Activated naive CD4-positive, alpha-beta T cell treated with anti-CD3 and anti-CD28 coated beads for 36 hours (primary cell): Measurements from ENCODE around the gene NETO2. TPM values are rescaled to one million over a fixed set of nuclear protein-coding genes. Genes with fewer than 3 reads are reported as not detected.

Experiments
- CTCF ChIA-PET: fragments of 350-600 bp; sonication (Branson Sonifier 250); formaldehyde crosslinking; loops from one replicate; lab custom pipeline; 2021; ENCODE audit warnings: antibody characterized with exemption; lab: Charles Lee
- DNase-seq: peaks from one replicate; pipeline ENCODE4 v3.0.0-alpha.2; 2020
- H3K27ac Mint-ChIP-seq: one replicate; pipeline ENCODE4 v1.8.0; 2021; ENCODE audit warnings: mild to moderate bottlenecking, mixed read lengths
- H3K27me3 Mint-ChIP-seq: one replicate; pipeline ENCODE4 v1.8.0; 2021; ENCODE audit warnings: low read depth, mixed read lengths
- H3K36me3 Mint-ChIP-seq: one replicate; pipeline ENCODE4 v1.8.0; 2021; ENCODE audit warnings: low read depth, mixed read lengths
- H3K4me1 Mint-ChIP-seq: one replicate; pipeline ENCODE4 v1.8.0; 2021; ENCODE audit warnings: low read depth, mixed read lengths
- H3K4me3 Mint-ChIP-seq: one replicate; pipeline ENCODE4 v1.8.0; 2021; ENCODE audit warnings: mild to moderate bottlenecking, moderate library complexity, mixed read lengths
- H3K9me3 Mint-ChIP-seq: one replicate; pipeline ENCODE4 v1.8.0; 2021; ENCODE audit warnings: mixed read lengths
- intact Hi-C: fragments of 100-400 bp; cut with micrococcal nuclease; formaldehyde crosslinking; loops from one replicate; pipeline ENCODE4 v1.15.1; 2023
- total RNA-seq, 2 experiments: library from RNA; stranded (reverse); gene quantifications; one replicate each; pipeline ENCODE4 v1.2.3, GENCODE V29; 2021

Gene NETO2
- total RNA-seq, 2 experiments from 2014 or later = 3.0 to 4.3 TPM

DNA sequence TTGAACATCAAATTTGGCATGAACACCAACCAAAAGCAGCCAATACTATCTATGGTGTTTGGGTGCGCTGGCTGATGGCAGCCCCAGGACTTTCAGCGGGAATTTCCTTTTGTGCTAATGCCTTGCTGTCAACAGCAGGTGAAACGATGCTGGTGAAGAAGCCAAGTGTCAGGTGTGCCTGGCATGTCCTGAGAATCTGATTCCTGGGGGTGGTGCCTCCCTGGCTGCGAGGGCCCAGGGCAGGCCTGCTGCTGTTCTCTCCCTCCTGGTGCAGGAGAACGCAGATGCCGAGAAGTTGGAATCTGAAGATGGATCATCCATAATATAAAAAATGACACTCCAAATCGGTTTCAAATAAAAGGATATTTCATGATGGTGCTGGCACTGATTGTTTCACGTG is 108.3 kb downstream of the NETO2 start:
- H3K27ac Mint-ChIP-seq = no peak overlapping the region
- no peaks in the 10 kb centered on the region for H3K9me3 Mint-ChIP-seq
- H3K36me3 Mint-ChIP-seq = no peaks in the 10 kb centered on the region
- DNase-seq = no peak
- no peak overlapping the region for H3K4me3 Mint-ChIP-seq
- CTCF ChIA-PET = interaction anchor here (0.7 kb wide), 1 partner anchor 263 kb away, joined by 5 read pairs; no protein-coding TSS in a partner anchor
- peaks cover 10% of the 10 kb centered on the region for H3K27me3 Mint-ChIP-seq
- peaks cover 8% of the 10 kb centered on the region for H3K4me1 Mint-ChIP-seq
- intact Hi-C loops = loop anchor here (5.0 kb wide), 2 partner anchors 1017 to 1597 kb away; no protein-coding TSS in a partner anchor

DNA sequence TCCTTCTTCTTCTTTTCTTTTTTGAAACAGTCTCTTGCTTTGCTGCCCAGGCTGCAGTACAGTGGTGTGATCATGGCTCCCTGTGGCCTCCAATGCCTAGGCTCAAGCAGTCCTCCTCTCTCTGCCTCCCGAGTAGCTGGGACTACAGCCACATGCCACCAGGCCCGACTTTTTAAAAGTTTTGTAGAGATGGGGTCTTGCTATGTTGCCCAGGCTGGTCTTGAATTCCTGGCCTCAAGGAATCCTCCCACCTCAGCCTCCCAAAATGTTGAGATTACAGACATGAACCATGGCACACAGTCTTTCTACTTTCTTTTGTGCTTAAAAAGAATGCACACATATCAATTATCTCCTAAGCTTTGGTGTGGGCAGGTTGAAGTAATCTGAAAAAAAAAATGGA is 109.3 kb downstream of the NETO2 start:
- no peak overlapping the region for H3K27ac Mint-ChIP-seq
- H3K9me3 Mint-ChIP-seq = no peaks in the 10 kb centered on the region
- DNase-seq = no peak
- H3K27me3 Mint-ChIP-seq = peaks cover 10% of the 10 kb centered on the region
- intact Hi-C loops = no loop called here
- CTCF ChIA-PET = interaction anchor here (0.5 to 1.5 kb wide), 5 partner anchors 107 to 816 kb away, joined by 3 to 7 read pairs (median 4); no protein-coding TSS in a partner anchor
- no peaks in the 10 kb centered on the region for H3K36me3 Mint-ChIP-seq
- peaks cover 8% of the 10 kb centered on the region for H3K4me1 Mint-ChIP-seq
- no peak overlapping the region for H3K4me3 Mint-ChIP-seq

DNA sequence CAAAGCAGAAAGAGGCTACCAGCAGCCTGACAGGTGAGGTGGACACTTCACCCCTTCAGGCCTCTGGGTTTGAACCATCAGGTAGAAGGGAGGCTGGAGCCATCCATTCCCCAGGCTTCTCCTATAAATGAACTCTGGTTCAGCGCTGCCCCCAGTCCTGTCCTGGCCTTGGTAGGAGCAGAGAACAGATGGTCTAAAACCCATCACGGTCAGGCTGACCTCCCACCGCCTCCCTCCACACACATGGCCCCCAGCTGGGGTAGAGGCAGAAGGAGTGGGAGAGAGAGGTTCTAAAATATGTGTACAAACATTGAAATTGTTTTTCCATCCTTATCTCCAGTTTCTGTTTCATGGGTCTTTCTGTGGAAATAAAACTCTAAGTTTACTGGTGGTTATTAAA is 110.6 kb downstream of the NETO2 start:
- Mint-ChIP-seq H3K27me3 (peaks cover 9% of the 10 kb centered on the region), H3K9me3 (no peaks in the 10 kb centered on the region), H3K27ac (no peak overlapping the region), H3K36me3 (no peaks in the 10 kb centered on the region), H3K4me3 (no peak overlapping the region), H3K4me1 (peaks cover 6% of the 10 kb centered on the region)
- CTCF ChIA-PET = interaction anchor here (1.5 kb wide), 1 partner anchor 109 kb away, joined by 7 read pairs; no protein-coding TSS in a partner anchor
- DNase-seq = no peak
- intact Hi-C loops = no loop called here

DNA sequence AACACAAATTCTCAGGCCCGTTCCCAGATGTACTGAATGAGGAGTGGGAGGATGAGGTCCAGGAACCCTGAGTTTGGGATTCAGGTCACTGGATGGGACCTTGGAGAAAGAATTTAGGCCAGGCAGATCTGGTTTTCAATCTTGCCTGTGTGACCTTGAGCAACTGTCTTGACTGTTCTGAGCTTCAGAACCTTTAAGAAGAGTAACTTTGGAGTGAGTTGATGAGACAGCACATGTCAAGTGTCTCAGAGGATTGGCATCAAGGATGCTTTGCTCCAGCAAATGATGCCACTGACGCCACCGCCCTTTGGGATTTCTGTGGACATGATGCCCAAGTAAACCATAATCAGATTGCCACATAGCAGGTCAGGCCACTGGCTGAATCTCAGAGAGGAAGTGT is 114.0 kb downstream of the NETO2 start:
- intact Hi-C loops = no loop called here
- H3K4me1 Mint-ChIP-seq = peaks cover 5% of the 10 kb centered on the region
- DNase-seq = no peak
- no peaks in the 10 kb centered on the region for H3K27me3 Mint-ChIP-seq
- H3K4me3 Mint-ChIP-seq = no peak overlapping the region
- H3K27ac Mint-ChIP-seq = no peak overlapping the region
- H3K9me3 Mint-ChIP-seq = no peaks in the 10 kb centered on the region
- no peaks in the 10 kb centered on the region for H3K36me3 Mint-ChIP-seq
- CTCF ChIA-PET = interaction anchor here (1.8 kb wide), 1 partner anchor 9 kb away, joined by 7 read pairs; no protein-coding TSS in a partner anchor

DNA sequence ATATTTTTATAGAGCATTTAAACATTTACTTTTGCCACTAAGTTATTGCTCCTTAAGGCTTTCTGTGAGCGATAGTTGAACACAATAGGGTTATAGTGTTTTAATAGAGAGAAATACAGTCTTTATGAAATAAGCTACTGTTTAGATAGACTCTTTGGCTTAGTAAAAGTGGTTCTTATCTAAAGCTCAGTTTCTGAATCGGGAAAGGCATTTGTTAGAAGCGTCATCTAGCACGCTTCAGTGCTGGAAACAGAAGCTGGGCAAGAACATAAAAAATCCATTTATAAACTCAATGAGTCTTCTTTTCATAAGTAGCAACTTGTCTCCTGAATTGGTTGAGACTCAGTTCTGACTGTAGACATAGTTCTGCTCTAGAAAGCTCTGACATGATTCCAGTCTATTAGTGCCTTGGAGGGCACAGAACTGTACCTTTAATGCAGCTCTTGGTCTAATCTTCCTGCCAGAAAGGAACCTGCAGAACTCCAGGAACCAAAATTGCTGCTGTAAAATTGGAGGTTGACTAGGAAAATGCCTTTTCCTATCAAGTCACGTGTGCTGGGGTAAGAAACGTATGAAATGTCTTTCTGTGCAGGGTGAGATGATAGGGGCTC is 114.9 kb downstream of the NETO2 start:
- CTCF ChIA-PET = interaction anchor here (1.8 kb wide), 1 partner anchor 9 kb away, joined by 7 read pairs; no protein-coding TSS in a partner anchor
- H3K9me3 Mint-ChIP-seq = no peaks in the 10 kb centered on the region
- DNase-seq = no peak
- no peak overlapping the region for H3K27ac Mint-ChIP-seq
- no peaks in the 10 kb centered on the region for H3K4me1 Mint-ChIP-seq
- no peaks in the 10 kb centered on the region for H3K36me3 Mint-ChIP-seq
- no peak overlapping the region for H3K4me3 Mint-ChIP-seq
- no peaks in the 10 kb centered on the region for H3K27me3 Mint-ChIP-seq
- intact Hi-C loops = no loop called here

Other genes starting within 250 kb of the NETO2 start
- gene DNAJA2, start 170.3 kb downstream of the NETO2 start, total RNA-seq = 10 to 100 TPM; 56.9 to 59.9 TPM